IPS-NIHi11 (cell line): Measurements from ENCODE around the gene LPA.
"Not testable (repeated sequence)": the region's sequence is repeated elsewhere in the genome, so short reads cannot be mapped to it uniquely, and the experiment has no call there.

Experiments used
- DNase-seq: peaks from one replicate; pipeline ENCODE4 v3.0.0; 2012; ENCODE audit warnings: mixed read lengths, low spot score

LPA gene

DNA sequence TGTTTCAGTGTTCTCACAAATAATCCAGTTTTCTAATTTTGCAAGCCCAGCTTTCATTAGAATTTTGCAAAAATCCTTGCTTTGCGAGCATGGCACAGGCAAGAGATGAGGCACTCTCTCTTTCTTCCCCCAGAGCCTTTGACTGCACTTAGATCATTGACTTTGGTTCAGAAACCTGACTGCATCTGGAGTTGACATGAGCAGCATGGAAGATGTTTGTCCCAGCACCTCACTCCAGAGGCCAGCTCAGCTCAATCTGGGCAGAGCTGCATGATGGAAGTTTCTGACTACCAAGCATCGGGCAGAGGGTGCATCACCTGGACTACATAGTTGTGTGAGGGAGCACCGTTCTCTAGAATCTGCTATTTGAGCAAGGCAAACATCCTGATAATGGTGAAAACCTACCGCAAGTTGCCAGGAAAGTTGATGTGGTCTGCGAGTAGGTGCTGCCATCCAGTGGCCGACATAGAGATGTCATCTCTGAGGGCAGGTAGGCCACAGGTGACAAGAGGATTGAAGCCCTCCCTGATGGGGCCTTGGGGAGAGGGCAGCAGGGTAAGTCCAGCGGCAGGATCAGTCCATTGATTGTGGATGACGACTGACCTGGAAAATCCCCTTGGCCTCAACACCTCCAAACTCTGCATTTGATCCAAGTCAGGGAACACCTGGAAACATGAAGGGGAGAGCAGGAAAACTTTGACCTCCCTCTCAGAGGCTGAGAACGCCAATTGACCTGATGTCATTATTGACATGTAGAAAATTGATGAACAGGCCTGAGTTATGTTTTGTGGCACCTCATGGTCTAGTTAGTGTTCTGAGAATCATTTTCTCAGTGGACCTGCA is 3.8 kb upstream of the LPA start:
- peak; percentile 76 for DNase-seq

DNA sequence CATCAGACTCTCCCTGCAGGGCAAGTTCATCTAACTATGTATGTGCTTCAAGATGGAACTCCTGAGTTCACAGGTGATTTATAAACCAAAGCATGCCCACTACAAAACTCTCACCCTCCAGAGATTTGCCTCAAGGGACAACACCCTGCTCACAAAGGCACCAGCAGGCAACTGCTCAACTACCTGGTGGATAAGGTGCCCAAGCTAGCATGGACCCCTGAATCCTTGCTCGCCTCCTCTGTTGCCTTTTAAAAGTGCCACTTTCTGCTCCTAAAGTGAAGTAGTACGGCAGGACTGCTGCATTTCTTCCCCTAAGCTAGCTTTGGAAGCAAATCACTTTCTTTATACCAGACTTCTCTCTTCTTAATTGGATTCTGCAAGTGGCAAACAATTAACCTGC is 1.2 kb downstream of the LPA start:
- no peak for DNase-seq

DNA sequence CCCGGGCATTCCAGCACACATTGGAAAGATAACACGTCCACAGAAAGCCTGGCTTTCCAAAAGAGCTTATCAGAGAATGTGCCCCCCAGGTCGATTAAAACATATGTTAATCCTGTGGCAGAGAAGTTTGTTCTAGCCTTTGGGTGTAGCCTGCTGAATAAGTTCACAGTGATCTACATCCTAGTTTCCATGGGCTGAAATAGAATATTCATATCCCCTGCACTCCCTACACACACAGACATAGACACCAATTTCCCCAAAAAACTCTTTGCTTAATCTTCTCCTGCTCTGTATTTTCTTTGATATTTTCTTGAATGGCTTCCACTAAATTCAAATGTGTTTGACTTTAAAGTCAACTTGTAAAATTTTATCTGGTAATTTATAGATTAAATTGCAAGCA is 1.6 kb downstream of the LPA start:
- DNase-seq = no peak

DNA sequence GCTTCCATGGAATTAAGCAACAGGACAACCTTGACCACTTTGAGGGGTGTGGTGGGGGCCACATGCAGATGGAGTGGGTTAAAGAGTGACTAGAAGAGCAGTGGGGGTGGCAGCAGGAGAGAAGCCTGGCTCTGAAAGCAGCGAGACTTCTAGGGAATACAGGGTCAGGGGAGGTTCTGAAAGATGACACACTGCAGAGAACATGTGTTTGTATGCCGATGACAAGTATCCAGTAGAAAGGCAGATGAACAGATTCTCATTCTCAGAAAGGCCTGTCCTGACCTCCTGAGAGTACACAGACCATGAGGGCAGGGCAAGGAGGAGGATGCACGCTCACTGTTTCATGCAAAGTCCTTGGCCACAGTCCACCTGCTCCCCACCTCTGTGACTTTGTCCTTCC is 2.9 kb downstream of the LPA start:
- no peak for DNase-seq

DNA sequence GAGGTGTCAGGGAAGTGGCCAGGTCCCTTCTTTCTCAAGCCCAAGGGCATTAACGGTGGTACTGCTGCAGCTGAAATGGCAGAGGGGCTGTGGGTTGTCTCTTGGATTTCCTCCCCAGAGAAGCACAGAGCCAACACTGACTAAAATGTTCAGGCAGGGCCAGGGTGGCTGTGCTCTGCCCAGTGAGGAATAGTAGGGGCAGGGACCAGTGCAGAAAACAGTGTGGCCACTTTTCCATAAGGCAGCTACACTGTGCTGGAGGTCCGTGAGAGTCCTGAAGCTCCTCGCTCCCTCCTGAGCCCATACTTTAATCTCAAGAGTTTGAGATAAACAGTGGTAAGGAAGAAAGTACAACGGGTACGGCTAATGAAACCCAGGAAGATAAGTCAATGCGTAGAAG is 4.5 kb downstream of the LPA start:
- no peak for DNase-seq

DNA sequence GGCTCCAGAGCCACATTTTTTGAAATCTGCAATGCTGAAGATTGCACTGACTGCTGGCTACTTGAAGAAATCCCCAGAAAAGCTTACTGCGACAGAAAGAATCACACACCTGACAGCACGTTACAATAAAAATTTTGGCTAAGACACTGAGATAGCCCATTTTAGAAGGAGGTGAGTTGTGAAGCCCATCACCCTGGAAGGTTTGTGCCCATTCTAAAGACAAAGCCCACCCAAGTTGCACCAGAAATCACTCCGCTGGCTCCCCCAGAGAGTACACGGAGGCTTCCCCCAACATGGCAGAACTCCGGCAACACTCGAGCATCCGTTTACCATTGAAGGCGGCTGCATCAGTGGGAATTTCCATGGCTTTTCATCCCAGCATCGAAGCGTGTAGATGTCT is 29.4 kb downstream of the LPA start:
- peak; percentile 39 for DNase-seq

DNA sequence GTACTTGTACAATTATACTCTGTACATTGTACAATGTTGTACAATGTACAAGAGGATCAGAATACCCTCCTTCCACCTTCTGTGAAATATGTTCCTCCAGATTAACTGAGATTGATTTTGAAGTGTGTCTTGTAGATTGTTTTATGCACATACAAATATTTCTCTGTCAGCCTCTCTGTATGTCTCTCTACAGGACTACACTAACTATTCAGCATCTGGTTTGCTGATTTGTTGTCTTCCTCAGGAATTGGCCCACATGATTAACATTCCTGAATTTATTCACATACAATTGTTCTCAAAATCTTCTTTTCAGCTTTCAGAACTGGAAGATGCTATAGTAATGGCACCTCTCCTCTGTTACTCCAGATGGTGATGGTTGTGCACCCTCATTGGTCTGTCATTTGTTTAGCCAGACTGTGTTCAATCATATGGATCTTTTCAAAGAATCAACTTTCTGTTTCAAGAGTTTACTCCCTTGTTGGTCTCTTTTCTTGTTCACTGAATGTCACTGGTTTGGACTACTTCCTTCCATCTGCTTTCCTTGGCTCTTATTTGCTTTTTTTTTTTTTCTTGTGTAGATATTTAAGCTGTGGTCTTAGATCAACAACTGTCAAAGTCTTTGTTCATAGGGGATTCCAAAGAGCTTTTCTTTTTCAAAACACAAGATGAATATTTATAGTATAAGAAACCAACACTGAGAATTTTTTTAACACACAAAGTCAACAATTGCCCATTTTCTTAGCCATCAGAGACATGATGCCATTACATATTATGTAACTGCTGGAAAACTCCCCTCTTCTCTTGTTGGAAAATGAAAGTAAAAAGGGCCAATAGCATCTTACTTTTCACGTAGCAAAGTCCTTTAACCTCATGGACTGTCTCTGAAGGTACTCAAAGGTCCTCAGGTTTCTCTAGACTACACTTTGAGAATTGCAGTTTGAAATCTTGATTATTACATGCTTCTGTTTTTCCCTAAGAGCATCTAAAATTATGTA is 67.9 kb downstream of the LPA start:
- no peak for DNase-seq

DNA sequence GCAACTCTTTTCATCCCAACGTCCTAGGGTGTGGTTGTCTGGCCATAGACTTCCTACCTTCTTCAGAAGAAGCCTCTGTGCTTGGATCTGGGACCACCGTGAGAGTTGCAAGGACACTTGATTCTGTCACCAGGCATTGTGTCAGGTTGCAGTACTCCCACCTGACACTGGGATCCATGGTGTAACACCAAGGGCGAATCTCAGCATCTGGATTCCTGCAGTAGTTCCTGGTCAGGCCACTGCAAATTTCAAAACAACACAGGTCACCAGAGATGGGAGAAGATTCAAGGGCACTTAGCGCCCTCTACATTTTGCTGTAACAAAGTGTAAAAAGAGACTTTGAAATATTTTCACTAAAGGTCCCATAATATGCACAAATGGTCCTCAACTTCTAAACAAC is 68.8 kb downstream of the LPA start:
- not testable (repeated sequence) for DNase-seq

DNA sequence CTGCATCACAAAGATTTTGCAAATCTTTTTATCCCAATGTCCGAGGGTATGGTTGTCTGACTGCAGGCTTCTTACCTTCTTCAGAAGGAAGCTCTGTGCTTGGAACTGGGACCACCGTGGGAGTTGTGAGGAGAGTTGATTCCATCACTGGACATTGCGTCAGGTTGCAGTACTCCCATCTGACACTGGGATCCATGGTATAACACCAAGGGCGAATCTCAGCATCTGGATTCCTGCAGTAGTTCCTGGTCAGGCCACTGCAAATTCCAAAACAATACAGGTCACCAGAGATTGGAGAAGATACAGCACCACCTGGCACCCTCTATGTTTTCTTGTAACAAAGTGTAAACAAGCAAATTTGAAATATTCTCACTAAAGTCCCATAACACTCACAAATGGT is 77.7 kb downstream of the LPA start:
- DNase-seq = no peak

DNA sequence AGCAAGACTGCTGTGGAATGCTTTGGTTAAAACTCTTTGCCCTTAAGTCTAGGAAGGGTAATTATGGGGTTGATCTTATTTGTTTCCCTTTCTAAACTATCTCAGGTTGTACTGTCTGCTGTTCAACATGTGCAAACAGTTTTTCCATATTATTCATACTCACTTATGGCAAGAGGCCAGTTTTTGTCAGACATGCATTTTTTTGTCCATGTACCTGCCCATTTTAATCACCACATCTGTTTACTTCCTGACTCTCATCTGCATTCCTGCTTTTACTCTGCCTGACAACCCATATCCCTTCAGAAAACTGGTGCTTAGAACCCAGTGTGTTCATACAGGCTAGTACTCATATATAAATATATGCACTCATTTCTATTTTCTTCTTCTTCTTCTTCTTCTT is 80.3 kb downstream of the LPA start:
- no peak for DNase-seq

DNA sequence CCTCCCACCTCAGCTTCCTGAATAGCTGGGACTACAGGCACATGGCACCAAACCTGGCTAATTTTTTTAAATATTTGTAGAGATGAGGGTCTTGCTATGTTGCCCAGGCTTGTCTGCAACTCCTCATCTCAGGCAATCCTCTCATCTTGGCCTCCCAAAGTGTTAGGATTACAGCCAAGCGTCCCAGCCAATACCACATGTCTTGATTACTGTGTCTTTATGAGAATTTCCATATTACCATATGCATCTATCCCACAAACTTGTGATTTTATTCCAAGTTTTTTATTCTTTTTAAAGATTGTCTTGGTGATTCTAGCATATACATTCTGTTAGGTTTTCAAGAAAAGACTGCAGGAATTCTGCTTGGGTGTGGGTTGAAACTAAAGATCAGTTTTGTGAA is 82.7 kb downstream of the LPA start:
- no peak for DNase-seq

DNA sequence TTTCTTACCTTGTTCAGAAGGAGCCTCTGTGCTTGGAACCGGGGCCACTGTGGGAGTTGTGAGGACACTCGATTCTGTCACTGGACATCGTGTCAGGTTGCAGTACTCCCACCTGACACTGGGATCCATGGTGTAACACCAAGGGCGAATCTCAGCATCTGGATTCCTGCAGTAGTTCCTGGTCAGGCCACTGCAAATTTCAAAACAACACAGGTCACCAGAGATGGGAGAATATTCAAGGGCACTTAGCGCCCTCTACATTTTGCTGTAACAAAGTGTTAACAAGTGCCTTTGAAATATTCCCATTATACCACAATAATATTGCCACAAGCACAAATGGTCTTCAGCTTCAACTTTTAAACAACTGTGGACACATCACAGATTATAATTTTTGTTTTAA is 85.6 kb downstream of the LPA start:
- DNase-seq = not testable (repeated sequence)

DNA sequence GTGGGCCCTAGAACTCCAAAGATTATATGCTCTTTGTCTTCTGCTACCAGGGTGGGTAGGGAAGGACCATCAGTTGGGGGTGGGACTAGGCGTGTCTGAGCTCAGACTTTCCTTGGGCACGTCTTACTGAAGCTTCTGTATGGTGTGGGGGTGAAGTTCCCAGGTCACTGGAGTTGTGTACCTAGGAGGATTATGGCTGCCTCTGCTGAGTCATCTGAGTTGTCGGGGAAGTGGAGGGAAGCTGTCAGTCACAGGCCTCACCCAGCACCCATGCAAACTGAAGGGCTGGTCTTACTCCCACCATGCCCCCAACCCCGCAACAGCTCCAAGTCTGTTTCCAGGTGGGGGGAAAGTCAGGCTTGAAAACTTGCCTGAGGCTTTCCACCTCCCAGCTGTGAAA is 90.1 kb downstream of the LPA start:
- no peak for DNase-seq

DNA sequence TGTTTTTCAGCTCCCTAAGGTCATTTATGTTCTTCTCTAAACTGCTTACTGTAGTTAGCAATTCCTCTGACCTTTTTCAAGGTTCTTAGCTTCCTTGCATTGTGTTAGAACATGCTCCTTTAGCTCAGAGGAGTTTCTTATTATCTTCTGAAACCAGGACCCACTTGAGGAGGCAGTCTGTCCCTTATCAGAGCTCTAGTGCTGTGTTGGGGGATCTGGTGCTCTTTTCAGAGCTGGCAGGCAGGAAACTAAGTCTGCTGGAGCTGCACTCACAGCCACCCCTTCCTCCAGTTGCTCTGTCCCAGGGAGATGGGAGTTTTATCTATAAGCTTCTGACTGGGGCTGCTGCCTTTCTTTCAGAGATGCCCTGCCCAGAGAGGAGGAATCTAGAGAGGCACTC is 92.9 kb downstream of the LPA start:
- DNase-seq = not testable (repeated sequence)

DNA sequence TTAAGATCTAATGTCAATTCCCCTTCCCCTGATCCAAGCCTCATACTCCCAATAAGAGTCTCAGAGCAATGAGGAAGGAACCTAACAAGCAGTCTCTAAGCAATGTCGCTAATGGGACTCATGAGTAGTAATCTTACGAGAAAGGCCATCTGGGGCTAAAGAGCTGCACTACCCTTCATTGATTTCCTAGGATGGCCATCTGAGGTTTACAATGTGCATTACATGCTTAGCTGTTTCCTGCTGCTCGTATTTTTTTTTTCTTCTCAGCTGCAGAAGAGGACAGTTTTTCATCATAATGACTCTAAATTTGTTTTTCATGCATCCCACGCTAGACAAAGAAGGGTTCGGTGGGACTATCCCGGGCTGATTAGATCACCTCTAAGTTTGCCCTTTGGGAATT is 119.3 kb downstream of the LPA start:
- no peak for DNase-seq

DNA sequence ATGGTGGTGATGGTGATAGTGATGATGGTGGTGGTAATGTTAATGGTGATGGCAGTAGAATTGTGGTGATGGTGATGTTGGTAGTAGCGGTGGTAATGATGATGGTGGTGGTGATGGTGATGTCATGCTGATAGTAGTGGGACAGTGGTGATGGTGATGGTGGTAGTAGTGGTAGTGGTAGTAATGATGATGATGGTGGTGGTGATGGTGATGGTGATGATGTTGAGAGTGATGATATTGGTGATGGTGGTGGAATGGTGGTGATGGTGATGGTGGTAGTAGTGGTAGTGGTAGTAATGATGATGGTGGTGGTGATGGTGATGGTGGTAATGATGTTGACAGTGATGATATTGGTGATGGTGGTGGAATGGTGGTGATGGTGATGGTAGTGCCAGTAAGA is 128.8 kb downstream of the LPA start:
- no peak for DNase-seq

DNA sequence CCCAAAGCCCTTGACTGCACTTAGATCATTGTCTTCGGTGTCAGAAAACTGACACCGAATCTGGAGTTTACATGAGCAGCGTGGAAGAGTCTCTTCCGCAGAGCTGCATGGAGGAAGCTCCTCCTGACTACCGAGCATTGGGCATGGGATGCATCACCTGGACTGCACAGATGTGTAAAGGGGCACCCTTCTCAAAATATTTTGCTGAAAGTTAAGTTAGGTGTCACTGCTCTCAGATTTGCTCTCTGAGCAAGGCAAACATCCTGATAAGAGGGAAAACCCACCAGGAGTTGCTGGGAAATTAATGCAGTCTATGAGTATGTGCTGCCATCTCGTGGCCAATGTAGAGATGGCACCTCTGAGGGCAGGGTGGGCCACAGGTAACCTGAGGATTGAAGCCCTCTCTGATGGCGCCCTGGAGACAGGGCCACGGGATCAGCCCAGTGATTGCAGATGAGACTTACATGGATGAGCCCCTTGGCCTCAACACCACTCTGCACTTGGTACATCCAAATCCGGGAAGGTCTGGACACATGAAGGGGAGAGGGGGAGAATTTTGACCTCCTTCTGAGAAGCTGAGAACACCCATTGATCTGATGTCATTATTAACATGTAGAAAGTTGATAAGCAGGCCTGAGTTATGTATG is 129.9 kb downstream of the LPA start:
- peak; percentile 81 for DNase-seq

DNA sequence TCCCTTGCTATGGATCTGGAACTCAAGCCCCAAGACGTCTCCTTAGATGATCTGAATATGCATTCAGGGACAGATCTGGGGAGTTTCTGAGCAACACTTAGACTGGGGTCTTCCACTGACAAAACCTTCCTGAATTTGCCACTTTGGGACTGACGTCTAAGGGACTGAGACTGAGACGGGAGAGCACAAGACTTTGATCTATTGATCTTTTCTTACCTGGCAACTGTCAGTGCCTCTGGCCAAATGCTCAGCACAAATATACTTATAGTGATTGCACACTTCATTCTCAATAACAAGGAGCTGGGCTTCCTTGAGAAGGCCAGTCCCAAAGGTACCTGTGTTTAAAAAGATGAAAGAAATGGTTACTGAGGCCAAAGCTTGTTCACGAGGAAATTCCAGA is 131.8 kb downstream of the LPA start:
- no peak for DNase-seq

DNA sequence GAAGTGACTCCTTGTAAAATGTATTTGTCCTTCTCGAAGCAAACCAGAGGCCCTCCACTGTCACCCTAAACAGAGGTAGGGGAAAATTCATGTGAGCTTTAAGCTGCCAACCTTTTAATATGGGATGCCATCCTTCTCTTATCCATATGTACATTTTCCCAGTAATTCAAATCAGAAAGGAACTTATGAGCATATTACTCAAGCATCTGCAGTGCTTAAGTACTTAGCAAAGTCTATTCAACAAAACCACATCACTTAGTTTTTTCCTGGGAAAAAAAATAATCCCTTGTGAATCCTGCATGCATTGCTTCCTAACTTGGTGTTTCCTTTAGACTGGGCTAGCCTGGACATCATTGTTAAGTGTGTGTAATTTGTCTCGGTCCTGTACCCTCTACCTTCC is 132.2 kb downstream of the LPA start:
- DNase-seq = no peak

DNA sequence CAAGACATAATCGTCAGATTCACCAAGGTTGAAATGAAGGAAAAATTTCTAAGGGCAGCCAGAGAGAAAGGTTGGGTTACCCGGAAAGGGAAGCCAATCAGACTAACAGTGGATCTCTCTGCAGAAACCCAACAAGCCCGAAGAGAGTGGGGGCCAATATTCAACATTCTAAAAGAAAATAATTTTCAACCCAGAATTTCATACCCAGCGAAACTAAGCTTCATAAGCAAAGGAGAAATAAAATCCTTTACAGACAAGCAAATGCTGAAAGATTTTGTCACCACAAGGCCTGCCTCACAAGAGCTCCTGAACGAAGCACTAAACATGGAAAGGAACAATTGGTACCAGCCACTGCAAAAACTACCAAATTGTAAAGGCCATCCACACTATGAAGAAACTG is 134.6 kb downstream of the LPA start:
- DNase-seq = not testable (repeated sequence)

DNA sequence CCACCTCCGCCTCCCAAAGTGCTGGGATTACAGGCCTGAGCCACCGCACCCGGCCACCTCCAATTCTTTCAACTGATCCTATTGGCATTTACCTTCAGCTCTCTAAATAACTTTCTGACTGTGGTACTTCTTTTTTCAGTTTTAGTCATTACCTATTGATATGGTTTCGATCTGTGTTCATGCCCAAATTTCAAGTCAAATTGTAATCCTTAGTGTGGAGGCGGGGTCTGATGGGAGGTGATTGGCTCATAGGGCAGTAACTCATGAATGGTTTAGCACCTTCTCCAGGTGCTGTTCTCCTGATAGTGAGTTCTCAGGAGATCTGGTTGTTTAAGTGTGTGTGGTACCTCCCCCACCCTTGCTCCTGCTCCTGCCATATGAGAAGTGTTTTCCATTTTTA is 140.9 kb downstream of the LPA start:
- DNase-seq = no peak

DNA sequence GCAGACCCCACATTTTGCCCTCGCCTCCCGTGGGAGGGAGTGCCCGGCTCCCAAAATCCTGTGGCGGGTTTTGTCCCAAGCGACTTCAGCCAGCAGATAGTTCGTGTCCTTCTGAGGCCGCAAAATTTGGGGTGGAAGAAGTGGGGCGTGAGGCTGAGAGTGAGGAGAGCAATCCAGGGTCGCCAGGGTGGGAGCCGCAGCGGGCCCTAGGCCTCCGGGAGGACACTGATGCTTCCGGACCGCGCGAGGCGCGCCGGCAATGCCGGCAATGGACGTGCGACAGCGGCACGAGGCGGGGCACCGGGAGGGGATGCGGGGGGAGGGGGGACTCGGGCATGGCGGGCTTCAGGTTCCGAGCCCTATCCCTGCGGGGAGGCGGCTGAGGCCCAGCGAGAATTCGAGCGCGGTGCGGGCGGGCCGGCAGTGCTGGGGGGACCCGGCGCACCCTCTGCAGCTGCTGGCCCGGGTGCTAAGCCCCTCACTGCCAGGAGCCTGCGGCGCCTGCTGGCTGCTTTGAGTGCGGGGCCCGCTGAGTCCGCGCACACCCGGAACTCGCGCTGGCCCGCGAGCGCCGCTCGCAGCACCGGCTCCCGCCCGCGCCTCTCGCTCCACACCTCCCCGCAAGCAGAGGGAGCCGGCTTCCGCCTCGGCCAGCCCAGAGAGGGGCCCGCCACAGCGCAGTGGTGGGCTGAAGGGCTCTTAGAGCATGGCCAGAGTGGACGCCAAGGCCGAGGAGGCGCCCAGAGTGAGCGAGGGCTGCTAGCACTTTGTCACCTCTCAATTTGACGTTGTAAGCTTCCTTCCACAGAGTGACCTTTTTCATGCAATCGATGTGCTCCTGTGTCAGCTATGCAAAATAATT is 143.8 kb downstream of the LPA start:
- peak; percentile 85 for DNase-seq
